Activated T-helper 17 cell treated with anti-CD3 and anti-CD28 coated beads, Interleukin-2, amount 50 U/mL, for 72 hours (primary cell): ENCODE measurements around the gene OR52L1. TPM values are rescaled to one million over a fixed set of nuclear protein-coding genes. Genes with fewer than 3 reads are reported as not detected.

Source experiments
- ATAC-seq: fragments of 150-1000 bp; cut with Tn5 transposase; replicated peaks from 2 replicates; pipeline ENCODE4 v1.10.0; 2021; ENCODE audit warnings: mild to moderate bottlenecking, moderate library complexity
- H3K27ac Mint-ChIP-seq: one replicate; pipeline ENCODE4 v1.8.0; 2022; ENCODE audit warnings: mixed read lengths
- H3K27me3 Mint-ChIP-seq: one replicate; pipeline ENCODE4 v1.8.0; 2022; ENCODE audit warnings: mixed read lengths
- H3K36me3 Mint-ChIP-seq: one replicate; pipeline ENCODE4 v1.8.0; 2022; ENCODE audit warnings: low read depth, mild to moderate bottlenecking, mixed read lengths
- H3K4me1 Mint-ChIP-seq: one replicate; pipeline ENCODE4 v1.8.0; 2022; ENCODE audit warnings: mixed read lengths
- H3K4me3 Mint-ChIP-seq: one replicate; pipeline ENCODE4 v1.8.0; 2022; ENCODE audit warnings: mild to moderate bottlenecking, mixed read lengths
- H3K9me3 Mint-ChIP-seq: one replicate; pipeline ENCODE4 v1.8.0; 2022; ENCODE audit warnings: mixed read lengths
- total RNA-seq, 2 donors: library from RNA; stranded (reverse); gene quantifications; one replicate each; pipeline ENCODE4 v1.2.3, GENCODE V29; 2022

Gene OR52L1
- total RNA-seq, result not detected

- no peak within 1 kb of the TSS for H3K27ac Mint-ChIP-seq
- no peaks in the 10 kb centered on the region for H3K4me1 Mint-ChIP-seq
- peaks cover 15% of the 10 kb centered on the region for H3K27me3 Mint-ChIP-seq
- no peaks in the 10 kb centered on the region for H3K36me3 Mint-ChIP-seq
- no peak within 1 kb of the TSS for H3K4me3 Mint-ChIP-seq
- H3K9me3 Mint-ChIP-seq, result peaks cover 3% of the 10 kb centered on the region
- no peak for ATAC-seq
Measured at GRCh38 chr11:5986885-5987284, at the start of gene OR52L1. Gene OR52L1, minus strand, starts transcription at chr11:5986985. Its CDS starts 55 bp downstream, at chr11:5986930.

- no peaks in the 10 kb centered on the region for H3K9me3 Mint-ChIP-seq
- no peak within 1 kb of the TSS for H3K27ac Mint-ChIP-seq
- H3K36me3 Mint-ChIP-seq, result no peaks in the 10 kb centered on the region
Measured at GRCh38 chr11:6030708-6031405, 44.1 kb upstream of the OR52L1 start, which contains the start of gene OR56A1. Gene OR56A1, minus strand, starts transcription at chr11:6030758. Its CDS starts 3,066 bp downstream, at chr11:6027692.

GRCh38 chr11:6027501-6027900 is 40.7 kb upstream of the OR52L1 start:
- ATAC-seq, result no peak
- H3K9me3 Mint-ChIP-seq, result no peaks in the 10 kb centered on the region
- no peaks in the 10 kb centered on the region for H3K4me1 Mint-ChIP-seq
- no peaks in the 10 kb centered on the region for H3K36me3 Mint-ChIP-seq
- H3K4me3 Mint-ChIP-seq, result no peak overlapping the region
- no peak overlapping the region for H3K27ac Mint-ChIP-seq
- peaks cover 15% of the 10 kb centered on the region for H3K27me3 Mint-ChIP-seq

More at GRCh38 chr11:6030708-6031405, 44.1 kb upstream of the OR52L1 start, which contains the start of gene OR56A1:
- peaks cover 12% of the 10 kb centered on the region for H3K27me3 Mint-ChIP-seq
- H3K4me3 Mint-ChIP-seq, result no peak within 1 kb of the TSS
- ATAC-seq, result no peak
- no peaks in the 10 kb centered on the region for H3K4me1 Mint-ChIP-seq

- peaks cover 15% of the 10 kb centered on the region for H3K27me3 Mint-ChIP-seq
- H3K27ac Mint-ChIP-seq, result no peak overlapping the region
- H3K4me1 Mint-ChIP-seq, result no peaks in the 10 kb centered on the region
- no peak overlapping the region for H3K4me3 Mint-ChIP-seq
- H3K9me3 Mint-ChIP-seq, result no peaks in the 10 kb centered on the region
- ATAC-seq, result no peak
- no peaks in the 10 kb centered on the region for H3K36me3 Mint-ChIP-seq
Measured at GRCh38 chr11:6025056-6025455, 38.3 kb upstream of the OR52L1 start.

- peak; percentile 43 for ATAC-seq
- Mint-ChIP-seq H3K4me1 (no peaks in the 10 kb centered on the region), H3K9me3 (no peaks in the 10 kb centered on the region), H3K4me3 (no peak overlapping the region), H3K27ac (no peak overlapping the region), H3K36me3 (no peaks in the 10 kb centered on the region), H3K27me3 (peaks cover 12% of the 10 kb centered on the region)
Measured at GRCh38 chr11:6022956-6023355, 36.2 kb upstream of the OR52L1 start.

- ATAC-seq, result no peak
- H3K36me3 Mint-ChIP-seq, result no peaks in the 10 kb centered on the region
- no peak overlapping the region for H3K27ac Mint-ChIP-seq
- no peaks in the 10 kb centered on the region for H3K4me1 Mint-ChIP-seq
- no peaks in the 10 kb centered on the region for H3K9me3 Mint-ChIP-seq
- peaks cover 7% of the 10 kb centered on the region for H3K27me3 Mint-ChIP-seq
- H3K4me3 Mint-ChIP-seq, result no peak overlapping the region
Measured at GRCh38 chr11:6013042-6013441, 26.3 kb upstream of the OR52L1 start.

- H3K9me3 Mint-ChIP-seq, result no peaks in the 10 kb centered on the region
- no peaks in the 10 kb centered on the region for H3K4me1 Mint-ChIP-seq
- peaks cover 7% of the 10 kb centered on the region for H3K27me3 Mint-ChIP-seq
- no peaks in the 10 kb centered on the region for H3K36me3 Mint-ChIP-seq
- no peak overlapping the region for H3K4me3 Mint-ChIP-seq
- ATAC-seq, result no peak
- no peak overlapping the region for H3K27ac Mint-ChIP-seq
Measured at GRCh38 chr11:6012035-6012668, 25.4 kb upstream of the OR52L1 start.

GRCh38 chr11:6006846-6007245 is 20.1 kb upstream of the OR52L1 start, which contains the start of gene OR56A4:
Gene OR56A4, minus strand, starts transcription at chr11:6006946. Its CDS starts 3,954 bp downstream, at chr11:6002992.
- H3K36me3 Mint-ChIP-seq, result no peaks in the 10 kb centered on the region
- H3K27me3 Mint-ChIP-seq, result peaks cover 8% of the 10 kb centered on the region
- no peak within 1 kb of the TSS for H3K27ac Mint-ChIP-seq
- no peaks in the 10 kb centered on the region for H3K9me3 Mint-ChIP-seq
- H3K4me3 Mint-ChIP-seq, result no peak within 1 kb of the TSS
- ATAC-seq, result no peak
- H3K4me1 Mint-ChIP-seq, result no peaks in the 10 kb centered on the region

GRCh38 chr11:6006395-6006794 is 19.6 kb upstream of the OR52L1 start:
- peak; percentile 68 for ATAC-seq
- H3K27ac Mint-ChIP-seq, result no peak overlapping the region
- no peak overlapping the region for H3K4me3 Mint-ChIP-seq
- H3K36me3 Mint-ChIP-seq, result no peaks in the 10 kb centered on the region
- H3K9me3 Mint-ChIP-seq, result no peaks in the 10 kb centered on the region
- H3K4me1 Mint-ChIP-seq, result no peaks in the 10 kb centered on the region
- peaks cover 8% of the 10 kb centered on the region for H3K27me3 Mint-ChIP-seq

GRCh38 chr11:6002202-6002699 is 15.5 kb upstream of the OR52L1 start:
- Mint-ChIP-seq H3K36me3 (no peaks in the 10 kb centered on the region), H3K27me3 (peaks cover 11% of the 10 kb centered on the region), H3K27ac (no peak overlapping the region), H3K9me3 (no peaks in the 10 kb centered on the region), H3K4me3 (no peak overlapping the region), H3K4me1 (no peaks in the 10 kb centered on the region)
- ATAC-seq, result no peak

- no peak overlapping the region for H3K4me3 Mint-ChIP-seq
- H3K4me1 Mint-ChIP-seq, result no peaks in the 10 kb centered on the region
- H3K27me3 Mint-ChIP-seq, result peaks cover 10% of the 10 kb centered on the region
- H3K9me3 Mint-ChIP-seq, result no peaks in the 10 kb centered on the region
- ATAC-seq, result no peak
- H3K36me3 Mint-ChIP-seq, result no peaks in the 10 kb centered on the region
- no peak overlapping the region for H3K27ac Mint-ChIP-seq
Measured at GRCh38 chr11:5994791-5995190, 8.0 kb upstream of the OR52L1 start.

- H3K36me3 Mint-ChIP-seq, result no peaks in the 10 kb centered on the region
- no peak overlapping the region for H3K4me3 Mint-ChIP-seq
Measured at GRCh38 chr11:5992604-5993251, 5.9 kb upstream of the OR52L1 start.

GRCh38 chr11:5992150-5992549 is 5.4 kb upstream of the OR52L1 start:
- Mint-ChIP-seq H3K4me3 (no peak overlapping the region), H3K27ac (no peak overlapping the region), H3K36me3 (no peaks in the 10 kb centered on the region), H3K4me1 (no peaks in the 10 kb centered on the region), H3K27me3 (peaks cover 8% of the 10 kb centered on the region), H3K9me3 (no peaks in the 10 kb centered on the region)
- no peak for ATAC-seq

More at GRCh38 chr11:5992604-5993251, 5.9 kb upstream of the OR52L1 start:
- Mint-ChIP-seq H3K27me3 (peaks cover 4% of the 10 kb centered on the region), H3K9me3 (no peaks in the 10 kb centered on the region), H3K4me1 (no peaks in the 10 kb centered on the region), H3K27ac (no peak overlapping the region)
- no peak for ATAC-seq

GRCh38 chr11:5989203-5989602 is 2.4 kb upstream of the OR52L1 start:
- H3K27ac Mint-ChIP-seq, result no peak overlapping the region
- no peaks in the 10 kb centered on the region for H3K36me3 Mint-ChIP-seq
- no peaks in the 10 kb centered on the region for H3K9me3 Mint-ChIP-seq

More at GRCh38 chr11:5989203-5989602, 2.4 kb upstream of the OR52L1 start:
- no peak for ATAC-seq
- Mint-ChIP-seq H3K27me3 (peaks cover 11% of the 10 kb centered on the region), H3K4me3 (no peak overlapping the region), H3K4me1 (no peaks in the 10 kb centered on the region)
